ENCODE data around the gene CASP8AP2. TPM values are rescaled to one million over a fixed set of nuclear protein-coding genes. Genes with fewer than 3 reads are reported as not detected.
A peak's percentile ranks its signal among the peaks of the same experiment; 100 is the strongest.

CASP8AP2 gene
- polyA plus RNA-seq, 2 of the 4 experiments (the other 2 are of a cell fraction) = 8.2 to 13.6 TPM

GRCh38 chr6:89874438-89874837, 44.8 kb downstream of the CASP8AP2 start:
- H3K4me2 ChIP-seq = no peak overlapping the region
- no peak for ATAC-seq
- WGBS (ENCODE audit: missing lambda C conversion rate) = 91% methylated on average over 3 of the region's 3 CpGs
- no peak for FAIRE-seq
- no peak for TF ChIP-seq HDAC2 (IDR thresholded peaks at IDR 0.05)
- TF ChIP-seq HOXB5 (CRISPR knock-in tag; IDR thresholded peaks at IDR 0.05) = no peak
- no peak for TF ChIP-seq CHD4 (IDR thresholded peaks at IDR 0.05; ENCODE audit: borderline replicate concordance)
- TF ChIP-seq FOXS1 (CRISPR knock-in tag; IDR thresholded peaks at IDR 0.05) = no peak
- no peak for TF ChIP-seq JUN (IDR thresholded peaks at IDR 0.05)
- TF ChIP-seq HEYL (CRISPR knock-in tag; IDR thresholded peaks at IDR 0.05) = no peak
- no peak for TF ChIP-seq RCOR1 (IDR thresholded peaks at IDR 0.05; ENCODE audit: low read depth, low read length)
- TF ChIP-seq POLR2AphosphoS2 (conservative IDR thresholded peaks at IDR 0.05; ENCODE audit: low read length) = no peak
- no peak for TF ChIP-seq RARB (CRISPR knock-in tag; IDR thresholded peaks at IDR 0.05)
- POLR2A ChIA-PET = no interaction called here
- H3K4me1 ChIP-seq = no peaks in the 10 kb centered on the region
- H3K9me3 ChIP-seq = no peaks in the 10 kb centered on the region
- no peak overlapping the region for H3K4me3 ChIP-seq
- H3K27ac ChIP-seq = no peak overlapping the region
- CTCF ChIA-PET = no interaction called here
- no peak for DNase-seq (ENCODE audit: low read depth in 1 of 2, low spot score in 1 of 2)

- H3K4me1 ChIP-seq = no peaks in the 10 kb centered on the region
- H3K27ac ChIP-seq = no peak overlapping the region
- DNase-seq (ENCODE audit: low read depth in 1 of 2, low spot score in 1 of 2) (no peak), FAIRE-seq (no peak), ATAC-seq (no peak)
- H3K9me3 ChIP-seq = no peaks in the 10 kb centered on the region
- H3K4me2 ChIP-seq = no peak overlapping the region
- TF ChIP-seq EP300 (IDR thresholded peaks at IDR 0.05) = no peak
- TF ChIP-seq ESRRA (IDR thresholded peaks at IDR 0.05; ENCODE audit: borderline replicate concordance, low read length) = no peak
- TF ChIP-seq SMC3 (IDR thresholded peaks at IDR 0.05) = no peak
- no peak for TF ChIP-seq FOSB (CRISPR knock-in tag; IDR thresholded peaks at IDR 0.05)
- TF ChIP-seq POLR2AphosphoS2 (conservative IDR thresholded peaks at IDR 0.05; ENCODE audit: low read length) = no peak
- TF ChIP-seq MYC (IDR thresholded peaks at IDR 0.05; ENCODE audit: borderline replicate concordance, low read length) = no peak
- TF ChIP-seq MAX (IDR thresholded peaks at IDR 0.05) = no peak
- no peak for TF ChIP-seq CBX2 (IDR thresholded peaks at IDR 0.05; ENCODE audit: borderline replicate concordance, low read depth)
- no peak for TF ChIP-seq JUNB (IDR thresholded peaks at IDR 0.05)
- TF ChIP-seq FOXS1 (CRISPR knock-in tag; IDR thresholded peaks at IDR 0.05) = no peak
- TF ChIP-seq HDAC2 (IDR thresholded peaks at IDR 0.05) = no peak
- TF ChIP-seq EHMT2 (IDR thresholded peaks at IDR 0.05; ENCODE audit: low read depth) = no peak
- TF ChIP-seq HEYL (CRISPR knock-in tag; IDR thresholded peaks at IDR 0.05) = no peak
- no peak for TF ChIP-seq SREBF2 (IDR thresholded peaks at IDR 0.05)
- no peak for TF ChIP-seq ZC3H11A (IDR thresholded peaks at IDR 0.05)
- WGBS (ENCODE audit: missing lambda C conversion rate) = 89% methylated on average over 23 of the region's 44 CpGs
- no peak overlapping the region for H3K4me3 ChIP-seq
- POLR2A ChIA-PET = no interaction called here
- CTCF ChIA-PET = no interaction called here
Measured at GRCh38 chr6:89886378-89887120, 56.9 kb downstream of the CASP8AP2 start.

GRCh38 chr6:89887452-89888137, 57.9 kb downstream of the CASP8AP2 start:
- Histone ChIP-seq H3K4me2 (no peak overlapping the region), H3K27ac (no peak overlapping the region), H3K4me3 (no peak overlapping the region), H3K9me3 (no peaks in the 10 kb centered on the region), H3K4me1 (no peaks in the 10 kb centered on the region)
- POLR2A ChIA-PET = no interaction called here
- DNase-seq (ENCODE audit: low read depth in 1 of 2, low spot score in 1 of 2) = no peak
- ATAC-seq = peak in 1 of 2 experiments; percentile 50; a peak in 1 of 6 replicates
- TF ChIP-seq EP300 (IDR thresholded peaks at IDR 0.05) (no peak), SMC3 (IDR thresholded peaks at IDR 0.05) (no peak), ESRRA (IDR thresholded peaks at IDR 0.05; ENCODE audit: borderline replicate concordance, low read length) (no peak), NPAS2 (CRISPR knock-in tag; IDR thresholded peaks at IDR 0.05; ENCODE audit: borderline replicate concordance) (no peak), ELK1 (IDR thresholded peaks at IDR 0.05; ENCODE audit: low read depth, low read length) (no peak), RFX5 (IDR thresholded peaks at IDR 0.05) (no peak), ZNF302 (CRISPR knock-in tag; IDR thresholded peaks at IDR 0.05) (no peak), HOXB5 (CRISPR knock-in tag; IDR thresholded peaks at IDR 0.05) (no peak), PBX3 (IDR thresholded peaks at IDR 0.05) (no peak), HMGXB4 (CRISPR knock-in tag; IDR thresholded peaks at IDR 0.05; ENCODE audit: borderline replicate concordance) (no peak)
- CTCF ChIA-PET = no interaction called here
- 97% methylated on average over 14 of the region's 43 CpGs for WGBS (ENCODE audit: missing lambda C conversion rate)
- FAIRE-seq = no peak
